ENCODE measurements around the gene RCAN1.
A peak's percentile ranks its signal among the peaks of the same experiment; 100 is the strongest.
"Not testable (repeated sequence)": the region's sequence is repeated elsewhere in the genome, so short reads cannot be mapped to it uniquely, and the experiment has no call there.

The RCAN1 gene

GRCh38 chr21:34513129-34513675 lies 101.7 kb downstream of the RCAN1 start:
- DNase-seq = no peak

GRCh38 chr21:34511787-34512455 lies 103.0 kb downstream of the RCAN1 start, which contains the start of gene KCNE1:
Gene KCNE1, minus strand, starts transcription at chr21:34512210. Its CDS starts 62,576 bp downstream, at chr21:34449634.
- DNase-seq = no peak

GRCh38 chr21:34511181-34511580 lies 103.7 kb downstream of the RCAN1 start:
- no peak for DNase-seq

- DNase-seq = peak; percentile 2
Measured at GRCh38 chr21:34510148-34511142, 104.5 kb downstream of the RCAN1 start.

- no peak for DNase-seq
Measured at GRCh38 chr21:34509151-34509550, 105.8 kb downstream of the RCAN1 start.

GRCh38 chr21:34504595-34504994 lies 110.3 kb downstream of the RCAN1 start:
- DNase-seq = no peak

- no peak for DNase-seq
Measured at GRCh38 chr21:34502480-34503106, 112.3 kb downstream of the RCAN1 start.

GRCh38 chr21:34501716-34502115 lies 113.2 kb downstream of the RCAN1 start:
- no peak for DNase-seq

- no peak for DNase-seq
Measured at GRCh38 chr21:34500191-34500590, 114.7 kb downstream of the RCAN1 start.

GRCh38 chr21:34499116-34499515 lies 115.8 kb downstream of the RCAN1 start:
- DNase-seq = no peak

- DNase-seq = peak; percentile 54
Measured at GRCh38 chr21:34498623-34499022, 116.3 kb downstream of the RCAN1 start.

- DNase-seq = not testable (repeated sequence)
Measured at GRCh38 chr21:34483854-34484253, 131.1 kb downstream of the RCAN1 start.

GRCh38 chr21:34483435-34483834 lies 131.5 kb downstream of the RCAN1 start:
- DNase-seq = not testable (repeated sequence)

- not testable (repeated sequence) for DNase-seq
Measured at GRCh38 chr21:34467333-34467732, 147.6 kb downstream of the RCAN1 start.
